ENCODE results near the gene EPYC. TPM values are rescaled to one million over a fixed set of nuclear protein-coding genes. Genes with fewer than 3 reads are reported as not detected.

The EPYC gene
- total and polyA plus RNA-seq, 4 donors = not detected

- 72% methylated on average over 2 of the region's 2 CpGs for WGBS
- TF ChIP-seq ATF3 (IDR thresholded peaks at IDR 0.05) (no peak), NR2F2 (IDR thresholded peaks at IDR 0.05) (no peak), FOXA1 (IDR thresholded peaks at IDR 0.05) (no peak), SP1 (IDR thresholded peaks at IDR 0.05) (no peak), YY1 (IDR thresholded peaks at IDR 0.05) (no peak), TAF1 (conservative IDR thresholded peaks at IDR 0.05) (no peak), HNF4G (IDR thresholded peaks at IDR 0.05) (no peak), RAD21 (IDR thresholded peaks at IDR 0.05) (no peak), RXRA (IDR thresholded peaks at IDR 0.05) (no peak), HNF4A (conservative IDR thresholded peaks at IDR 0.05) (no peak), JUND (IDR thresholded peaks at IDR 0.05) (no peak), GABPA (IDR thresholded peaks at IDR 0.05 in 1 of 2, conservative IDR thresholded peaks at IDR 0.05 in 1 of 2) (no peak), EGR1 (IDR thresholded peaks at IDR 0.05; ENCODE audit: low read depth in 2 of 2) (no peak), FOXA2 (IDR thresholded peaks at IDR 0.05) (no peak)
- TF ChIP-seq, protein P1, sequence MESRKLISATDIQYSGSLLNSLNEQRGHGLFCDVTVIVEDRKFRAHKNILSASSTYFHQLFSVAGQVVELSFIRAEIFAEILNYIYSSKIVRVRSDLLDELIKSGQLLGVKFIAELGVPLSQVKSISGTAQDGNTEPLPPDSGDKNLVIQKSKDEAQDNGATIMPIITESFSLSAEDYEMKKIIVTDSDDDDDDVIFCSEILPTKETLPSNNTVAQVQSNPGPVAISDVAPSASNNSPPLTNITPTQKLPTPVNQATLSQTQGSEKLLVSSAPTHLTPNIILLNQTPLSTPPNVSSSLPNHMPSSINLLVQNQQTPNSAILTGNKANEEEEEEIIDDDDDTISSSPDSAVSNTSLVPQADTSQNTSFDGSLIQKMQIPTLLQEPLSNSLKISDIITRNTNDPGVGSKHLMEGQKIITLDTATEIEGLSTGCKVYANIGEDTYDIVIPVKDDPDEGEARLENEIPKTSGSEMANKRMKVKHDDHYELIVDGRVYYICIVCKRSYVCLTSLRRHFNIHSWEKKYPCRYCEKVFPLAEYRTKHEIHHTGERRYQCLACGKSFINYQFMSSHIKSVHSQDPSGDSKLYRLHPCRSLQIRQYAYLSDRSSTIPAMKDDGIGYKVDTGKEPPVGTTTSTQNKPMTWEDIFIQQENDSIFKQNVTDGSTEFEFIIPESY (IDR thresholded peaks at IDR 0.05) = no peak
- TF ChIP-seq, protein P2, sequence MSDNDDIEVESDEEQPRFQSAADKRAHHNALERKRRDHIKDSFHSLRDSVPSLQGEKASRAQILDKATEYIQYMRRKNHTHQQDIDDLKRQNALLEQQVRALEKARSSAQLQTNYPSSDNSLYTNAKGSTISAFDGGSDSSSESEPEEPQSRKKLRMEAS (IDR thresholded peaks at IDR 0.05) = no peak
- TF ChIP-seq, protein P3, sequence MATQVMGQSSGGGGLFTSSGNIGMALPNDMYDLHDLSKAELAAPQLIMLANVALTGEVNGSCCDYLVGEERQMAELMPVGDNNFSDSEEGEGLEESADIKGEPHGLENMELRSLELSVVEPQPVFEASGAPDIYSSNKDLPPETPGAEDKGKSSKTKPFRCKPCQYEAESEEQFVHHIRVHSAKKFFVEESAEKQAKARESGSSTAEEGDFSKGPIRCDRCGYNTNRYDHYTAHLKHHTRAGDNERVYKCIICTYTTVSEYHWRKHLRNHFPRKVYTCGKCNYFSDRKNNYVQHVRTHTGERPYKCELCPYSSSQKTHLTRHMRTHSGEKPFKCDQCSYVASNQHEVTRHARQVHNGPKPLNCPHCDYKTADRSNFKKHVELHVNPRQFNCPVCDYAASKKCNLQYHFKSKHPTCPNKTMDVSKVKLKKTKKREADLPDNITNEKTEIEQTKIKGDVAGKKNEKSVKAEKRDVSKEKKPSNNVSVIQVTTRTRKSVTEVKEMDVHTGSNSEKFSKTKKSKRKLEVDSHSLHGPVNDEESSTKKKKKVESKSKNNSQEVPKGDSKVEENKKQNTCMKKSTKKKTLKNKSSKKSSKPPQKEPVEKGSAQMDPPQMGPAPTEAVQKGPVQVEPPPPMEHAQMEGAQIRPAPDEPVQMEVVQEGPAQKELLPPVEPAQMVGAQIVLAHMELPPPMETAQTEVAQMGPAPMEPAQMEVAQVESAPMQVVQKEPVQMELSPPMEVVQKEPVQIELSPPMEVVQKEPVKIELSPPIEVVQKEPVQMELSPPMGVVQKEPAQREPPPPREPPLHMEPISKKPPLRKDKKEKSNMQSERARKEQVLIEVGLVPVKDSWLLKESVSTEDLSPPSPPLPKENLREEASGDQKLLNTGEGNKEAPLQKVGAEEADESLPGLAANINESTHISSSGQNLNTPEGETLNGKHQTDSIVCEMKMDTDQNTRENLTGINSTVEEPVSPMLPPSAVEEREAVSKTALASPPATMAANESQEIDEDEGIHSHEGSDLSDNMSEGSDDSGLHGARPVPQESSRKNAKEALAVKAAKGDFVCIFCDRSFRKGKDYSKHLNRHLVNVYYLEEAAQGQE (IDR thresholded peaks at IDR 0.05) = no peak
- TF ChIP-seq, protein P4, sequence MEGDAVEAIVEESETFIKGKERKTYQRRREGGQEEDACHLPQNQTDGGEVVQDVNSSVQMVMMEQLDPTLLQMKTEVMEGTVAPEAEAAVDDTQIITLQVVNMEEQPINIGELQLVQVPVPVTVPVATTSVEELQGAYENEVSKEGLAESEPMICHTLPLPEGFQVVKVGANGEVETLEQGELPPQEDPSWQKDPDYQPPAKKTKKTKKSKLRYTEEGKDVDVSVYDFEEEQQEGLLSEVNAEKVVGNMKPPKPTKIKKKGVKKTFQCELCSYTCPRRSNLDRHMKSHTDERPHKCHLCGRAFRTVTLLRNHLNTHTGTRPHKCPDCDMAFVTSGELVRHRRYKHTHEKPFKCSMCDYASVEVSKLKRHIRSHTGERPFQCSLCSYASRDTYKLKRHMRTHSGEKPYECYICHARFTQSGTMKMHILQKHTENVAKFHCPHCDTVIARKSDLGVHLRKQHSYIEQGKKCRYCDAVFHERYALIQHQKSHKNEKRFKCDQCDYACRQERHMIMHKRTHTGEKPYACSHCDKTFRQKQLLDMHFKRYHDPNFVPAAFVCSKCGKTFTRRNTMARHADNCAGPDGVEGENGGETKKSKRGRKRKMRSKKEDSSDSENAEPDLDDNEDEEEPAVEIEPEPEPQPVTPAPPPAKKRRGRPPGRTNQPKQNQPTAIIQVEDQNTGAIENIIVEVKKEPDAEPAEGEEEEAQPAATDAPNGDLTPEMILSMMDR (IDR thresholded peaks at IDR 0.05; ENCODE audit: low read depth, low read length, missing input control) = no peak
Measured at GRCh38 chr12:90917431-90917830, 87.3 kb downstream of the EPYC start.

More at GRCh38 chr12:90917431-90917830, 87.3 kb downstream of the EPYC start:
- H3K36me3 ChIP-seq (ENCODE audit: control insufficient read depth in 4 of 4, insufficient read depth in 3 of 4, low read depth in 1 of 4, low read length in 3 of 4) = no peaks in the 10 kb centered on the region
- H3K4me3 ChIP-seq (ENCODE audit: low read depth in 1 of 3, low read length in 3 of 3) = no peak overlapping the region
- H3K9me3 ChIP-seq (ENCODE audit: control insufficient read depth in 4 of 4, low read length in 3 of 4) = no peaks in the 10 kb centered on the region
- no peak overlapping the region for H3K9ac ChIP-seq (ENCODE audit: low read depth in 1 of 2, low read length in 2 of 2)
- H3K27me3 ChIP-seq (ENCODE audit: control insufficient read depth in 4 of 4, insufficient read depth in 4 of 4, low read length in 3 of 4) = no peaks in the 10 kb centered on the region
- DNase-seq (ENCODE audit: low spot score) = no peak
- H3K27ac ChIP-seq (ENCODE audit: low read depth in 1 of 2, low read length in 2 of 2) = no peak overlapping the region
- H3K4me1 ChIP-seq (ENCODE audit: control insufficient read depth in 4 of 4, insufficient read depth in 4 of 4, low read length in 3 of 4) = peaks cover 0 to 8% (median 4%) of the 10 kb centered on the region in 4 donors

Data from liver (tissue), 9 donors.